HFFc6 (cell line): ENCODE data around the gene HOXC9. TPM values are rescaled to one million over a fixed set of nuclear protein-coding genes. Genes with fewer than 3 reads are reported as not detected.

ENCODE experiments used
- DNase-seq: peaks from one replicate; pipeline ENCODE4 v3.0.0-alpha.2; 2018
- H3K27ac Mint-ChIP-seq: 2 replicates; pipeline ENCODE4 v1.8.0; 2020; ENCODE audit warnings: mild to moderate bottlenecking, mixed read lengths
- H3K27me3 Mint-ChIP-seq: 2 replicates; pipeline ENCODE4 v1.8.0; 2021; ENCODE audit warnings: mild to moderate bottlenecking, moderate library complexity, mixed read lengths; ENCODE audit not compliant: insufficient read depth
- H3K36me3 Mint-ChIP-seq: 2 replicates; pipeline ENCODE4 v1.8.0; 2021; ENCODE audit warnings: low read depth, mixed read lengths
- H3K4me1 Mint-ChIP-seq: 2 replicates; pipeline ENCODE4 v1.8.0; 2020; ENCODE audit warnings: low read depth, mixed read lengths
- H3K4me3 Mint-ChIP-seq: 2 replicates; pipeline ENCODE4 v1.8.0; 2020; ENCODE audit warnings: mild to moderate bottlenecking, moderate library complexity, mixed read lengths
- H3K9me3 Mint-ChIP-seq: 2 replicates; pipeline ENCODE4 v1.8.0; 2020; ENCODE audit warnings: mild to moderate bottlenecking, mixed read lengths
- total RNA-seq, 6 experiments: library from RNA; stranded (reverse); fragmentation: NEBNext Ultra II Directional; extraction: Animal tissue kit (Norgen Biotek cat#: 25700); gene quantifications; 2 replicates in 1 of 6; 3 replicates in 5 of 6; pipeline ENCODE4 v1.2.3, GENCODE V29; 2021
- TF ChIP-seq, protein P1 (sequence below): fragments of 200-600 bp; sonication (generic); IDR thresholded peaks from 2 replicates; pipeline ENCODE4 v1.5.0; 2021; ENCODE audit warnings: antibody characterized with exemption, mild to moderate bottlenecking

Gene HOXC9
- total RNA-seq, 6 experiments from 2014 or later: 0.17 to 1.5 (median 1.1) TPM

DNA sequence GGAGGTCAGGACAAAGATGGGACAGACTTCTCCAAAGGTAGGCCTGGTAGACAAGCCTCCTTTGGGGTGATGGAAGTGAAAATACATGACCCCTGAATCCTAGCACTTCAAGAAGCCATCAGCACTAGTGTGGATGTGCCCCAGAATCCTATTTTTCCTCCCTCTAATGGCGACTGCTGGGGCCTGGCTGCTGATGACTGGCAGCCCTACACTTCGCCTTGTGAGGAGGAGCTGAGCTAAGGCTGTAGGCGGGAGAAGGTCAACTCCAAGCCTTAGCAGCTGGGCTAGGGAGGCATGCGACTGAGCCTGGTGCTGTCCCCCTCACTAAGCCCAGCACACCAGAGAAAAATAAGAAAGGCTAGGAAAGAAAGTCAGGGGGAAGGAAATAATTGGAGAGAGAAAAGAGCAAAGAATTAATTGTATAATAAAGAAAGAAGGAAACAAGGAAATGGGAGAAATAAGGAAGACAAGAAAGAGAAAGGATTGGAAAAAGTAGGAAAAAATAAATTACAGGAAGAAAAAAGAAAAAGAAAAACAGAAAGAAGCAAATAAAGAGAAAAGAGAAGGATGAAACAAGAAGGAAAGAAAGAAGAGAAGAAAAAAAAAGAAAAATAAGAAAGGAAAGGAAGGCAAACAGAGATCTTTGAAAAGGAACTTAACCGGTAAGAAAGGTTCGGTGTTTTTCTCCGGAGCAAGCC lies 19.7 kb upstream of the HOXC9 start:
- H3K27ac Mint-ChIP-seq: no peak overlapping the region
- no peaks in the 10 kb centered on the region for H3K4me1 Mint-ChIP-seq
- no peak for DNase-seq
- H3K4me3 Mint-ChIP-seq: no peak overlapping the region
- peaks cover 51% of the 10 kb centered on the region for H3K27me3 Mint-ChIP-seq
- H3K36me3 Mint-ChIP-seq: no peaks in the 10 kb centered on the region
- no peaks in the 10 kb centered on the region for H3K9me3 Mint-ChIP-seq
- TF ChIP-seq, protein P1, sequence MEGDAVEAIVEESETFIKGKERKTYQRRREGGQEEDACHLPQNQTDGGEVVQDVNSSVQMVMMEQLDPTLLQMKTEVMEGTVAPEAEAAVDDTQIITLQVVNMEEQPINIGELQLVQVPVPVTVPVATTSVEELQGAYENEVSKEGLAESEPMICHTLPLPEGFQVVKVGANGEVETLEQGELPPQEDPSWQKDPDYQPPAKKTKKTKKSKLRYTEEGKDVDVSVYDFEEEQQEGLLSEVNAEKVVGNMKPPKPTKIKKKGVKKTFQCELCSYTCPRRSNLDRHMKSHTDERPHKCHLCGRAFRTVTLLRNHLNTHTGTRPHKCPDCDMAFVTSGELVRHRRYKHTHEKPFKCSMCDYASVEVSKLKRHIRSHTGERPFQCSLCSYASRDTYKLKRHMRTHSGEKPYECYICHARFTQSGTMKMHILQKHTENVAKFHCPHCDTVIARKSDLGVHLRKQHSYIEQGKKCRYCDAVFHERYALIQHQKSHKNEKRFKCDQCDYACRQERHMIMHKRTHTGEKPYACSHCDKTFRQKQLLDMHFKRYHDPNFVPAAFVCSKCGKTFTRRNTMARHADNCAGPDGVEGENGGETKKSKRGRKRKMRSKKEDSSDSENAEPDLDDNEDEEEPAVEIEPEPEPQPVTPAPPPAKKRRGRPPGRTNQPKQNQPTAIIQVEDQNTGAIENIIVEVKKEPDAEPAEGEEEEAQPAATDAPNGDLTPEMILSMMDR: no peak

- H3K4me3 Mint-ChIP-seq: no peak overlapping the region
- peaks cover 49% of the 10 kb centered on the region for H3K27me3 Mint-ChIP-seq
- H3K4me1 Mint-ChIP-seq: no peaks in the 10 kb centered on the region
- H3K9me3 Mint-ChIP-seq: no peaks in the 10 kb centered on the region
- no peaks in the 10 kb centered on the region for H3K36me3 Mint-ChIP-seq
- no peak for DNase-seq
- TF ChIP-seq, protein P1: no peak
- no peak overlapping the region for H3K27ac Mint-ChIP-seq
Measured at GRCh38 chr12:53980802-53981496, 19.0 kb upstream of the HOXC9 start.

DNA sequence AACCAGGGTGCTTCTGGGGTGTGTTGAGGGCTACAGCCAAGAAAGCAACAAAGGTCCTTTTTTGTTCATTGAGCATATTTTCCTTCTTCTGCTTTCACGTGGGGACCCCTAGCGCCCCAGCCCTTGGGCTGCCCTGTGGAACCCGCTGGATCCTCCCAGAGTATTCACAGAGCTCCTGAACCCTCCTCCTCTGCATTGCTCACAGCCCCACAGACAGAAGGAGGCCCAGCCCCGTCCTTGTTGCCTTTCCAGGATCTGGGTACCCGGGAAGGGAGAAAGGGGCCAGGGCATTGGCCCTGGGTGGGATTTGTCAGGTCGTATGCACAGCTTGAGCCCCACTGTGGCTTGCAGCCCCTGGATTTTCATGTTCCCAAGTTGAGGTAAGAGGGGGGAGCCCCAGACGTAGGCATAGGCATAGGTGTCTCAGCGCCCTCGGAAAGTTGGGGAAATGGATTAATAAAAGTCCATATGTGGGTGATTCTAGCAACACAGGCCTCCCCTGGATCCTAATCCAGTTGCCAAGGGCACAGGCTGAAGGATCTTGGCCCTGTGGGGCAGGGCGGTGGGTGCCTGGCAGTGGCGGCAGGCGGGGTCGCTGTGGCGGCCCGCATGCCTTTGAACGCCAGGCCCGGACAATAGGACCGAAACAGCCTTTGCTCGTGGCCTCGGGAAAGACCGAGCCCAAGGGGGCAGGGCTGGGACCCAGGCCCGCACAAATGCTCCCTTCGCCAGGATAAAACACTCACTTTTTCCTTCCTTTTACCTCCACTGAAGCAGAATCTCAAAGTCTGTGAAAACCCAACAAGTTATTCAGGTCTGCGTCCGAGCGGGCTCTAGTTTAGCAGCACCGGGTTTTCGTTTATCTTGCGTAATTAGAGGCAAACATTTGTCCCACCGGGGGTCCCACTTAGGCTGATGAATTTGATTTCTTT lies 18.1 kb upstream of the HOXC9 start:
- no peak overlapping the region for H3K4me3 Mint-ChIP-seq
- peaks cover 50% of the 10 kb centered on the region for H3K27me3 Mint-ChIP-seq
- no peak overlapping the region for H3K27ac Mint-ChIP-seq
- TF ChIP-seq, protein P1: no peak
- DNase-seq: no peak
- no peaks in the 10 kb centered on the region for H3K4me1 Mint-ChIP-seq
- H3K9me3 Mint-ChIP-seq: no peaks in the 10 kb centered on the region
- H3K36me3 Mint-ChIP-seq: no peaks in the 10 kb centered on the region

GRCh38 chr12:53982648-53983567 lies 17.1 kb upstream of the HOXC9 start:
- TF ChIP-seq, protein P1: no peak
- Mint-ChIP-seq H3K4me3 (no peak overlapping the region), H3K27me3 (peaks cover 59% of the 10 kb centered on the region), H3K9me3 (no peaks in the 10 kb centered on the region), H3K27ac (no peak overlapping the region), H3K4me1 (no peaks in the 10 kb centered on the region), H3K36me3 (no peaks in the 10 kb centered on the region)
- DNase-seq: no peak

GRCh38 chr12:53983568-53983949 lies 16.4 kb upstream of the HOXC9 start:
- DNase-seq: no peak
- Mint-ChIP-seq H3K9me3 (no peaks in the 10 kb centered on the region), H3K4me3 (no peak overlapping the region), H3K4me1 (no peaks in the 10 kb centered on the region), H3K27me3 (peaks cover 58% of the 10 kb centered on the region), H3K36me3 (no peaks in the 10 kb centered on the region), H3K27ac (no peak overlapping the region)
- TF ChIP-seq, protein P1: no peak
